SK-N-SH (cell line): ENCODE data around the gene ITCH. TPM values are rescaled to one million over a fixed set of nuclear protein-coding genes. Genes with fewer than 3 reads are reported as not detected.

Source experiments
- CTCF ChIA-PET: fragments of 300-600, 350-600 bp; formaldehyde crosslinking; extraction: SDS; loops from one replicate; lab custom pipeline; 2021; lab: Yijun Ruan, JAX
- POLR2A ChIA-PET: fragments of 350-600 bp; sonication (Branson Sonifier 250); formaldehyde crosslinking; extraction: SDS; loops from one replicate; lab custom pipeline; 2020; ENCODE audit warnings: antibody characterized with exemption, inconsistent platforms; lab: Yijun Ruan, JAX
- DNase-seq: peaks from one replicate; pipeline ENCODE4 v3.0.0; 2012
- H2AFZ ChIP-seq: fragments of 200-600 bp; sonication (generic); 2 replicates; pipeline ENCODE4 v1.8.1; 2016; ENCODE audit warnings: antibody characterized with exemption, mild to moderate bottlenecking, low read depth
- H3F3A ChIP-seq: fragments of 200-600 bp; sonication (generic); replicated peaks from 2 replicates; pipeline ENCODE3; 2016; ENCODE audit warnings: antibody characterized with exemption, mild to moderate bottlenecking; ENCODE audit not compliant: insufficient read depth
- H3K27ac ChIP-seq, 2 experiments: fragments of 200-500 bp in 1 of 2; fragments of 200-600 bp in 1 of 2; sonication (Bioruptor generic) in 1 of 2; sonication (generic), shearing (Covaris generic) in 1 of 2; 2 replicates each; pipeline versions ENCODE4 v1.5.1 to v1.6.1; 2014 to 2016; ENCODE audit warnings: low read depth in 2 of 2, inconsistent platforms in 1 of 2, low read length in 1 of 2, mild to moderate bottlenecking in 1 of 2, mixed read lengths in 1 of 2
- H3K27me3 ChIP-seq: fragments of 200-600 bp; sonication (generic), shearing (Covaris generic); 2 replicates; pipeline ENCODE4 v1.6.1; 2016; ENCODE audit warnings: mixed run types; ENCODE audit not compliant: insufficient read depth
- H3K36me3 ChIP-seq, 2 experiments: fragments of 200-500 bp in 1 of 2; fragments of 200-600 bp in 1 of 2; sonication (Bioruptor generic) in 1 of 2; sonication (generic) in 1 of 2; replicated peaks in 1 of 2; 2 replicates each; pipeline versions ENCODE3 to v1.5.1; 2014 to 2016; ENCODE audit warnings: low read length in 1 of 2, mild to moderate bottlenecking in 1 of 2; ENCODE audit not compliant: insufficient read depth in 2 of 2, control insufficient read depth in 1 of 2
- H3K4me1 ChIP-seq, 2 experiments: fragments of 200-500 bp in 1 of 2; fragments of 200-600 bp in 1 of 2; sonication (Bioruptor generic) in 1 of 2; sonication (generic), shearing (Covaris generic) in 1 of 2; 2 replicates each; pipeline versions ENCODE4 v1.5.1 to v1.6.1; 2014 to 2016; ENCODE audit warnings: low read depth in 1 of 2, low read length in 1 of 2, mixed run types in 1 of 2; ENCODE audit not compliant: insufficient read depth in 2 of 2, control insufficient read depth in 1 of 2
- H3K4me2 ChIP-seq: fragments of 200-600 bp; sonication (generic), shearing (Covaris generic); 2 replicates; pipeline ENCODE4 v1.6.1; 2017; ENCODE audit warnings: mixed run types
- H3K4me3 ChIP-seq, 2 experiments: fragments of 200-500 bp in 1 of 2; fragments of 200-600 bp in 1 of 2; sonication (Bioruptor generic) in 1 of 2; sonication (generic), shearing (Covaris generic) in 1 of 2; 2 replicates each; pipeline versions ENCODE4 v1.5.1 to v1.8.1; 2014 to 2016; ENCODE audit warnings: low read depth in 2 of 2, inconsistent platforms in 1 of 2, low read length in 1 of 2, mild to moderate bottlenecking in 1 of 2, mixed read lengths in 1 of 2, moderate library complexity in 1 of 2
- H3K79me2 ChIP-seq: fragments of 200-600 bp; sonication (generic); 2 replicates; pipeline ENCODE4 v1.8.1; 2017; ENCODE audit warnings: mild to moderate bottlenecking; ENCODE audit not compliant: insufficient read depth
- H3K9ac ChIP-seq: fragments of 200-600 bp; sonication (generic); 2 replicates; pipeline ENCODE4 v1.6.1; 2017; ENCODE audit warnings: mixed run types
- H3K9me2 ChIP-seq: fragments of 200-600 bp; sonication (generic); 2 replicates; pipeline ENCODE4 v1.6.1; 2017; ENCODE audit warnings: mixed run types
- H3K9me3 ChIP-seq: fragments of 200-600 bp; sonication (generic); 2 replicates; pipeline ENCODE4 v1.6.1; 2017; ENCODE audit warnings: mixed run types, mild to moderate bottlenecking, moderate library complexity
- H4K20me1 ChIP-seq: fragments of 200-600 bp; sonication (generic); 2 replicates; pipeline ENCODE4 v1.6.1; 2017; ENCODE audit warnings: mild to moderate bottlenecking, mixed run types; ENCODE audit not compliant: insufficient read depth
- ELF1 ChIP-seq: IDR thresholded peaks from 2 replicates; pipeline ENCODE4 v1.4.0; 2012
- EZH2phosphoT487 ChIP-seq: fragments of 200-600 bp; sonication (generic); IDR thresholded peaks from 2 replicates; pipeline ENCODE4 v1.6.1; 2017; ENCODE audit warnings: low read depth, mixed run types, mild to moderate bottlenecking, antibody characterized with exemption, moderate library complexity, borderline replicate concordance
- FOSL2 ChIP-seq: IDR thresholded peaks from 2 replicates; pipeline ENCODE4 v1.4.0; 2012; ENCODE audit warnings: low read depth, mild to moderate bottlenecking, moderate library complexity, borderline replicate concordance
- FOXJ3 ChIP-seq: sonication (generic); formaldehyde crosslinking; IDR thresholded peaks from 2 replicates; pipeline ENCODE4 v1.5.1; 2020; ENCODE audit warnings: mild to moderate bottlenecking, missing genetic modification reagents
- GATA2 ChIP-seq: sonication (generic); formaldehyde crosslinking; IDR thresholded peaks from 2 replicates; pipeline ENCODE4 v1.5.0; 2020; ENCODE audit warnings: mild to moderate bottlenecking, missing genetic modification reagents
- JUND ChIP-seq: IDR thresholded peaks from 2 replicates; pipeline ENCODE4 v1.4.0; 2012
- MXI1 ChIP-seq: IDR thresholded peaks from 2 replicates; pipeline ENCODE4 v1.6.1; 2012; ENCODE audit warnings: mild to moderate bottlenecking, low read depth, low read length, improper control_type of control experiment
- NFIC ChIP-seq: IDR thresholded peaks from 2 replicates; pipeline ENCODE4 v1.4.0; 2012; ENCODE audit warnings: borderline replicate concordance
- NRF1 ChIP-seq: IDR thresholded peaks from 2 replicates; pipeline ENCODE4 v1.6.1; 2012; ENCODE audit warnings: low read depth, mild to moderate bottlenecking, low read length
- RAD21 ChIP-seq: IDR thresholded peaks from 2 replicates; pipeline ENCODE4 v1.6.1; 2012; ENCODE audit warnings: mild to moderate bottlenecking, low read length
- REST ChIP-seq: IDR thresholded peaks from 2 replicates; pipeline ENCODE4 v1.6.1; 2012; ENCODE audit warnings: mild to moderate bottlenecking, low read depth, low read length, moderate library complexity
- RXRA ChIP-seq: IDR thresholded peaks from 2 replicates; pipeline ENCODE4 v1.4.0; 2012; ENCODE audit warnings: low read depth, mild to moderate bottlenecking, borderline replicate concordance
- SIN3A ChIP-seq: IDR thresholded peaks from 2 replicates; pipeline ENCODE4 v1.6.1; 2012; ENCODE audit warnings: low read depth, mild to moderate bottlenecking, low read length, moderate library complexity, borderline replicate concordance
- SMC3 ChIP-seq: IDR thresholded peaks from 2 replicates; pipeline ENCODE4 v1.6.1; 2012; ENCODE audit warnings: low read depth, low read length, improper control_type of control experiment
- TAF1 ChIP-seq: IDR thresholded peaks from 2 replicates; pipeline ENCODE4 v1.6.1; 2012; ENCODE audit warnings: low read depth, mild to moderate bottlenecking, low read length, moderate library complexity, borderline replicate concordance
- TCF12 ChIP-seq: IDR thresholded peaks from 2 replicates; pipeline ENCODE4 v1.4.0; 2012
- TEAD4 ChIP-seq: IDR thresholded peaks from 2 replicates; pipeline ENCODE4 v1.4.0; 2012; ENCODE audit warnings: mild to moderate bottlenecking, borderline replicate concordance; ENCODE audit not compliant: insufficient read depth
- USF1 ChIP-seq: IDR thresholded peaks from 2 replicates; pipeline ENCODE4 v1.4.0; 2012; ENCODE audit warnings: low read depth, borderline replicate concordance
- USF2 ChIP-seq: fragments of 150-350 bp; IDR thresholded peaks from 2 replicates; pipeline ENCODE4 v1.6.1; 2017; ENCODE audit warnings: antibody characterized with exemption, low read length, low read depth, borderline replicate concordance
- ZBTB33 ChIP-seq: IDR thresholded peaks from 2 replicates; pipeline ENCODE4 v1.4.0; 2012; ENCODE audit warnings: low read depth, borderline replicate concordance
- WGBS: methylation state at CpG from one replicate; pipeline ENCODE4 v1.1.6; 2017; ENCODE audit warnings: low lambda C conversion rate; 5-methylcytosine and 5-hydroxymethylcytosine counted together
- polyA plus RNA-seq, 3 experiments: library from polyadenylated mRNA; depleted of rRNA; stranded (reverse); fragments of >200 nt; gene quantifications; 2 replicates each; pipeline ENCODE4 v1.2.3, GENCODE V29; 2012

ITCH gene
- polyA plus RNA-seq, 1 of the 3 experiments (the other 2 are of a cell fraction): 3.8 TPM

DNA sequence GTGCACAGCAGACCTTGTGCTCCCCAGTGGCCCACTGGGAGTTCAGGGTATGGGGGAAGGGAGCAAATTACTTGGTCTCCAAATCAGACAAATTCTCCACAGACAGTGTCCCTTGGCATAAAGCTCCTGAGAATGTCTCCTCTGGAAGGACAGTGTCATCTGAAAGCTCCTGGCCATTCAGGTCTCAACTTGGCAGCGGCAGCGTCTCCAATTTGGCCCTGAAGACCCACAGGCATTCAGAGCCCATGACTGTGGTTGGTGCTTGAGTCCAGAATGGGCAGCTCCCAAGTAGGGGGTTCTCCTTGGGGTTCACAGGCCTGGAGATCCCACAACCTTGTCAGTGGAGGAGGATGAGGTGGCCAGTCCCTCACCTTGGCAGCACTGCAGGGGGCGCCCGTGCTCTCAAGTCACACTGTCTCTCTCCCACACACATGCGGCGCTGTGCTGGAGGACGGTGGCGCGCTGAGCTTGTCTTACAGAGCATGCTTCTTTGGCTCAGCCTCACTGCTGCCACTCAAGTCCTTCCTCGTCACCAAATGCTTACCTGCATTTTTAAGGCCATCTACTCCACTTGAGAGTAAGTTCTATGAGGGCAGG lies 173.8 kb downstream of the ITCH start:
- Histone ChIP-seq H3K9me2 (no peaks in the 10 kb centered on the region), H3K27ac (no peak overlapping the region), H4K20me1 (peaks cover 19% of the 10 kb centered on the region), H2AFZ (no peak overlapping the region), H3K9me3 (no peaks in the 10 kb centered on the region), H3K4me3 (no peak overlapping the region; a peak in 1 of 4 replicates), H3K27me3 (no peaks in the 10 kb centered on the region), H3F3A (peaks cover 8% of the 10 kb centered on the region), H3K9ac (no peak overlapping the region), H3K79me2 (no peaks in the 10 kb centered on the region; the same call in none of the 2 replicates), H3K4me2 (no peak overlapping the region), H3K4me1 (no peaks in the 10 kb centered on the region; a peak in 1 of 4 replicates), H3K36me3 (peaks cover 47 to 81% of the 10 kb centered on the region in 2 experiments)
- ChIA-PET POLR2A (interaction anchor here (0.6 kb wide), 2 partner anchors 215 to 233 kb away, joined by 3 read pairs; no protein-coding TSS in a partner anchor), CTCF (interaction anchor here (0.6 to 2.0 kb wide), 10 partner anchors 12 to 224 kb away, joined by 3 to 11 read pairs (median 4); no protein-coding TSS in a partner anchor)
- no peak for TF ChIP-seq TEAD4
- TF ChIP-seq RAD21: peak; percentile 30
- TF ChIP-seq SIN3A: no peak
- no peak for TF ChIP-seq USF1
- TF ChIP-seq SMC3: peak; percentile 17; the same call in 1 of the 2 replicates
- 0 out of 2 replicates have a peak, but pooled peaks have one; percentile 19 for TF ChIP-seq MXI1
- no peak for TF ChIP-seq NRF1
- no peak for TF ChIP-seq GATA2
- peak; percentile 46 for DNase-seq
- 100% methylated on average over 2 of the region's 10 CpGs for WGBS

DNA sequence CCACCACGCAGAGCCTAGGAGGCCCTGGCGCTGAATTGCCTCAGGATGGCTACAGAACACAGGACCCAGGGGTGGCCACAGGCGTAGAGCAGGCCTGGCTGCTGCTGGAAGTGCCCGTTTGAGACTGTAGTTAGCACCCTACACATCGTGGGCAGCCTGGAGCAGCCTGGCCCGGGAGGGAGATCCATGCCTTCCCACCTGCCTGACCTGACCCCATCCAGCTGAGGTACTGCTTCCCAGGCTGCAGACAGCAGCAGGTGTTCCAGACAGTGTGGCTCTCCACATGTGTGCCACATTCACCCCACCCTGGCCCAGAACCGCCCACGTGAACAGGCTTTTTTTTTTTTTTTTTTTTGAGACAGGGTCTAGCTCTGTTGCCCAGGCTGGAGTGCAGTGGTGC lies 174.6 kb downstream of the ITCH start:
- Histone ChIP-seq H3K27ac (no peak overlapping the region), H2AFZ (no peak overlapping the region), H3K4me2 (no peak overlapping the region), H3K9ac (no peak overlapping the region), H3K4me3 (no peak overlapping the region), H3K9me2 (no peaks in the 10 kb centered on the region), H3K36me3 (peaks cover 47 to 78% of the 10 kb centered on the region in 2 experiments), H3K79me2 (no peaks in the 10 kb centered on the region; the same call in none of the 2 replicates), H4K20me1 (peaks cover 12% of the 10 kb centered on the region), H3K4me1 (no peaks in the 10 kb centered on the region), H3K9me3 (no peaks in the 10 kb centered on the region), H3F3A (peaks cover 8% of the 10 kb centered on the region), H3K27me3 (no peaks in the 10 kb centered on the region)
- WGBS: 90% methylated on average over 6 of the region's 8 CpGs
- ChIA-PET POLR2A (no interaction called here), CTCF (interaction anchor here (1.2 to 3.6 kb wide), 14 partner anchors 7 to 225 kb away, joined by 3 to 26 read pairs (median 6); no protein-coding TSS in a partner anchor)
- DNase-seq: no peak
- TF ChIP-seq TAF1: no peak
- no peak for TF ChIP-seq REST
- no peak for TF ChIP-seq ELF1
- TF ChIP-seq TCF12: no peak
- TF ChIP-seq JUND: no peak
- no peak for TF ChIP-seq FOXJ3 (CRISPR knock-in tag)
- TF ChIP-seq SIN3A: no peak
- TF ChIP-seq USF2: no peak
- TF ChIP-seq NFIC: no peak
- no peak for TF ChIP-seq NRF1
- no peak for TF ChIP-seq ZBTB33
- no peak for TF ChIP-seq EZH2phosphoT487
- no peak for TF ChIP-seq RXRA
- no peak for TF ChIP-seq FOSL2
